ENCODE measurements around the gene ZNF619.

GRCh38 chr3:40456279-40456939 lies 20.5 kb upstream of the ZNF619 start:
- no peak for TF ChIP-seq RAD21 (CRISPR knock-in tag; conservative IDR thresholded peaks at IDR 0.05 in 1 of 2, IDR thresholded peaks at IDR 0.05 in 1 of 2)
- no peak for TF ChIP-seq SP1 (CRISPR knock-in tag; IDR thresholded peaks at IDR 0.05)
- no peak for TF ChIP-seq CTCF (IDR thresholded peaks at IDR 0.05 in 2 of 3, conservative IDR thresholded peaks at IDR 0.05 in 1 of 3; ENCODE audit: insufficient read depth in 2 of 3, low read depth in 1 of 3, low read length in 3 of 3)
- no peak for TF ChIP-seq KDM1A (IDR thresholded peaks at IDR 0.05)
- TF ChIP-seq FOXK2 (conservative IDR thresholded peaks at IDR 0.05 in 1 of 2, IDR thresholded peaks at IDR 0.05 in 1 of 2; ENCODE audit: low read depth in 2 of 2), result no peak
- TF ChIP-seq JUNB (CRISPR knock-in tag; conservative IDR thresholded peaks at IDR 0.05), result no peak
- TF ChIP-seq GABPA (tag; conservative IDR thresholded peaks at IDR 0.05; ENCODE audit: low read depth), result no peak
- TF ChIP-seq ZFP1 (CRISPR knock-in tag; IDR thresholded peaks at IDR 0.05), result no peak
- no peak for TF ChIP-seq USF2 (CRISPR knock-in tag; IDR thresholded peaks at IDR 0.05)

Data from K562 (cell line).